Dermis microvascular lymphatic vessel endothelial cell (primary cell): ENCODE measurements around the gene ICE2. TPM values are rescaled to one million over a fixed set of nuclear protein-coding genes. Genes with fewer than 3 reads are reported as not detected.
A peak's percentile ranks its signal among the peaks of the same experiment; 100 is the strongest.

Experiments used
- DNase-seq, 2 donors: peaks; one replicate each; pipeline versions ENCODE4 v3.0.0 to v3.0.0-alpha.2; 2010; ENCODE audit warnings: low read depth in 2 of 2
- total RNA-seq: library from RNA; depleted of rRNA; stranded (reverse); fragments of >200 nt; gene quantifications from 2 replicates; pipeline ENCODE4 v1.2.1, GENCODE V29; 2014

The ICE2 gene, protein sequence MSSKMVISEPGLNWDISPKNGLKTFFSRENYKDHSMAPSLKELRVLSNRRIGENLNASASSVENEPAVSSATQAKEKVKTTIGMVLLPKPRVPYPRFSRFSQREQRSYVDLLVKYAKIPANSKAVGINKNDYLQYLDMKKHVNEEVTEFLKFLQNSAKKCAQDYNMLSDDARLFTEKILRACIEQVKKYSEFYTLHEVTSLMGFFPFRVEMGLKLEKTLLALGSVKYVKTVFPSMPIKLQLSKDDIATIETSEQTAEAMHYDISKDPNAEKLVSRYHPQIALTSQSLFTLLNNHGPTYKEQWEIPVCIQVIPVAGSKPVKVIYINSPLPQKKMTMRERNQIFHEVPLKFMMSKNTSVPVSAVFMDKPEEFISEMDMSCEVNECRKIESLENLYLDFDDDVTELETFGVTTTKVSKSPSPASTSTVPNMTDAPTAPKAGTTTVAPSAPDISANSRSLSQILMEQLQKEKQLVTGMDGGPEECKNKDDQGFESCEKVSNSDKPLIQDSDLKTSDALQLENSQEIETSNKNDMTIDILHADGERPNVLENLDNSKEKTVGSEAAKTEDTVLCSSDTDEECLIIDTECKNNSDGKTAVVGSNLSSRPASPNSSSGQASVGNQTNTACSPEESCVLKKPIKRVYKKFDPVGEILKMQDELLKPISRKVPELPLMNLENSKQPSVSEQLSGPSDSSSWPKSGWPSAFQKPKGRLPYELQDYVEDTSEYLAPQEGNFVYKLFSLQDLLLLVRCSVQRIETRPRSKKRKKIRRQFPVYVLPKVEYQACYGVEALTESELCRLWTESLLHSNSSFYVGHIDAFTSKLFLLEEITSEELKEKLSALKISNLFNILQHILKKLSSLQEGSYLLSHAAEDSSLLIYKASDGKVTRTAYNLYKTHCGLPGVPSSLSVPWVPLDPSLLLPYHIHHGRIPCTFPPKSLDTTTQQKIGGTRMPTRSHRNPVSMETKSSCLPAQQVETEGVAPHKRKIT
- total RNA-seq, result 26.7 and 30.0 TPM in 2 replicates

DNA sequence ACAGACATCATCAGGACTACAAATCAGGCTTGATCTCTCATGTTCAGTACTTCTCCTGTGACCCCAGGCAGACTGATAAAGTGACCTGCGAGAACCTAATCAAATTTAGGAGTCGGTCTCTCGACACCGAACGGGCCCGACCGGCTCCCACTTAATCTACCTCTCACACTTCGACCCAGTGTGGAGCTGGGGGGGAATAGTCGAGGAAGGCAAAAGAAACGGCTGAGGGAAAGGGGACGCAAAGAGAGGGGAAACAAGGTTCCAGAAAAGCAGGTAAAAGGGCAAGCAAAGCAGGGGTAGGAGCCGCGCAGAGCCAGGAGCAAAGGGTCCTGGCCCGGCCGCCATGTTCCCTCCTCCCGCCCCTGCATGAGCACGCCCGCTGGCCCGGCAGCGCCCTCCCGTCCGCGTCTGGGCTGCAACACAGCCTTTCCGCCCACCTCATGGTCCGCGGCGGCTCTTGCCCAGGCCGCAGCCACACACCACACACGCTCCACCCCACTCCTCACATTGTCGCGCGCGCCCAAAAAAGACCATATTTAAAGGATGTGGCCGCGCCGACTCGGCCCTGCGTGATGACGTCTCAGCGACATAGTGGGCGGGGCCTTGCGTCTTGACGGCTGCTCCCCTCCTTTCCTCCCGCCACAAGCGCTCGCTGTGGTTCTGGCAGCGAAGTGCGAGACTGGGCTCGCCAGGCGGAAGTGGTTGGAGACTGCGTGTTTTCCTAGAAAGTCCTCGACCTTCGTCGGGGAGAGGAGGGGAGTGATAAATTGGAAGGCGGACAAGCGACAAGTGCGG is at the start of gene ICE2:
Gene ICE2, minus strand, starts transcription at position 577 of the 795 bp plus-strand sequence. CDS start 1,165 bp downstream, outside the sequence.
- peak; percentile 83 to 95 for DNase-seq

DNA sequence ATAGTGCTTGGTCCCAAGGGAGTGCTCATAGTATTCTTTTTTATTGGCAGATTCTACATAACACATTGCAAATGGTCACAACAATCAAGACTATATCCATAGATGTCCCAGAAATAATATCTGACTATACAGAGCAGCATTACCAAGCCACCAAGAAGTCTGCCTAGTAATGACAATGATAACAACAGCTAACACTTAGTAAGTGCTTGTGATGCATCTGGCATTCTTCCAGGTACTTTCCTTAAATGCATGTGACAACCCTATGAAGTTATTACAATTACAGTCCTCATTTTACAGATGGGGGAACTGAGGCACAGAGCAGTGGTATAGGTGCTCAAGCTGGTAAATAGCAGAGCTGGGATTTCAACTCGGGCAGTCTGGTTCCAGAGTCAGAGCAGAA is 49.6 kb upstream of the ICE2 start:
- peak; percentile 32 to 78 for DNase-seq

DNA sequence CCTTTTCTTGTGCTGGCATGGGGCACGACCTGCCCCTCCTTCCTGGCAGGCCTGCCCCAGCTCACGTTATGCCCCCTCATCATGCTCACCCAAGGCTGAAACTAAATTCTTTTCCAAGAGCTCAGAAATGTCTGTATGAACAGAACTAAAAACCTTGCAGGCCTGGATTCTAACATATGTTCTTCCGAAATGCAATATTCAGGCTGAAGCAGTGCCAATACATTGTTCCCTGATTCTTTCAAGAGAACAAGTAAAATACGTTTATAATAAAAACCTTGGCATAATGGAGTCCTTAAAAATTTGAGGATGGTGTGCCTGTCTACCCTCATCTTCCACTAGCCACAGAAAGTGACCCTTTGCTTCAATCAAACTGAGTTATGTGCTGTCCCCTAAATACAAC is 48.5 kb upstream of the ICE2 start:
- DNase-seq, result no peak

DNA sequence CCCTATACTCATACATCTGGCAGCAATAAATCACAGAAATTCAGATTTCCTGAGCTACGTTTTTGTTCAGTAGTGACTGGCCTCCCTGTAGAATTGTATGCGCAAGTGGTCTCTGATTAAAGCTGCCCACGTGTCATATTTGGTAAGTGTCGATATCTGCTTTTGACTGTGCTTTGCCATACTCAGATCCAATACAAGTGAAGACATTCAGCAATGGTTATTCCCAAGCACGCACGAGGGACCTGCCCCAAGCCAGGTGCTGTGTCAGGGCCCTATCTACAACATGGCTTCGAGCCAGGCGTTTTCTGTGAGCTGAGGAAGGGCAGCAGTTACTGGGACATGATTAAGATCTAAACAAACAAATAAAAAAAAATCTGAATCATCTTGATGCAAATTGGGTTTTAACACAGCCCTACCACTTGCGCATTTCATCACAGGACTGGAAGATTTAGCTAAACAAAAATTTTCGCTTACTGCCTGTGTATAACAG is 47.2 kb upstream of the ICE2 start:
- peak in 1 of 2 donors; percentile 15 for DNase-seq

DNA sequence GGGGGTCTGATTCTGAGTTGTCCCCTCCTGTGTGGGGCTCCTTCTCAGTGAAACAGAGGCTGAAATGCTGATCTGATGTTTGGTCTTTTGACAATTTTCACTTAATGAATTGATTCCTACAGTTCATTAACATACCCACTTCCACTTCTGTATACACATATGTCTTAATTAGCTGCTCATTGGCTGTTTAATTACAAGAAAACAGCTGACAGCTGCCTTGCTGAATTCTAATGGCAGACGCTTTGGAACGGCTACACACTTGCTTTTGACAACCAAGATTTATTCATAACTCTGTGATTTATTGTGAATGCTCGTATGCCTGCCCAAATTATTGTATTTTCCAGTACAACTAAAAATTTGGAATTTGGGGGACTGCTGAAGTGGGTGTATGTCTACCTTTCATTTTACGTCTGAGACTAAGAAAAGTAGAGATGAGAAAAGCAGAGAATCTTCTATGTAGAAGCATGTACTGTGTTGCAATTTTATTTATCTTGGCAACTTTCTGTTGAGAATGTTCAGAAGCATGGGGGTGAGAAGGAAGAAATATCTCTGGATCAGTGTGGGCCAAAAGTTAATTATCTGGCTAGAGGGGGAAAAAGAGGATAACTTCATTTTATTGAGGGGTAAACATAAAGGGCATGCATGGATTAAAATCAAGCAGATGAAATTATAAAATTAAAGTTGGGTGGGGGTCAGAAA is 46.5 kb upstream of the ICE2 start:
- no peak for DNase-seq

DNA sequence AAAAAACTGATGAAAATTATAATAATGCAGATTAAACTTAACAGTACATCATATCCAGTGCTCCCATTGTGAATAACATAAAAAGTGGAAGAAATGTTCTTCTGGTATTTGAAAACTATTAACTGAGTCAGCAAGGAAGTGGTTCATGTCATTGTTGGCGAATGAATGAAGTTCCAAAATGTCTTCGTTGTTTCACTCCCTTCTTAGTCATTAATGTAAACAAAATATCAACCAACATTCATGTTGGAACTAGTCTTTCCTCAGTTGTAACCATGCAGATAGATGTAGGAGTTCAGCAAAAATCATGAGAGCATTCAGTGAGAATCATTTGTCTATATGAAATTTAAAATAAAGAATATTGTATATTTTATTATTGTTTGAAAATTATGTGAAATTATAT is 44.1 kb upstream of the ICE2 start:
- DNase-seq, result peak in 1 of 2 donors; percentile 22

DNA sequence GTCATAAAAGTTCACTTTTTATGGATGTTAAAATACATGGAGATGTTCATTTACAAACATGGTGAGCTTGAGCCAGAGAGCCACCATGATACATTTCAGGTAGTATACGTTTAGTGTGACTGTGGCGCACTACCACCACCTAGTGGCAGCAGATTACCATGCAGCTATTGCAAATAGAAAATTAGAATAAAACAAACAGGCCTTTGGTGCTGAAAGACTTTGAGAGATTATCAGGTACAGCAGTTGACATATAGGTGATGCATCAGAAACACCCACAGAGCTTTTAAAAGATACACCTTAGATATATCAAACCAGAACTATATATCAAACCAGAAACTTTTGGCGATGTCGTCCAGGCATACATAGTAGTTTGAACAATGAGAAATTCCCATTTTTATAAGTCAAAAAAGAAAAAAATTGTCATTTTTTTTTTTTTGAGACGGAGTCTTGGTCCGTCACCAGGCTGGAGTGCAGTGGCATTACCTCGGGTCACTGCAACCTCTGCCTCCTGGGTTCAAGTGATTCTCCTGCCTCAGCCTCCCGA is 42.0 kb upstream of the ICE2 start:
- peak; percentile 63 to 66 for DNase-seq

DNA sequence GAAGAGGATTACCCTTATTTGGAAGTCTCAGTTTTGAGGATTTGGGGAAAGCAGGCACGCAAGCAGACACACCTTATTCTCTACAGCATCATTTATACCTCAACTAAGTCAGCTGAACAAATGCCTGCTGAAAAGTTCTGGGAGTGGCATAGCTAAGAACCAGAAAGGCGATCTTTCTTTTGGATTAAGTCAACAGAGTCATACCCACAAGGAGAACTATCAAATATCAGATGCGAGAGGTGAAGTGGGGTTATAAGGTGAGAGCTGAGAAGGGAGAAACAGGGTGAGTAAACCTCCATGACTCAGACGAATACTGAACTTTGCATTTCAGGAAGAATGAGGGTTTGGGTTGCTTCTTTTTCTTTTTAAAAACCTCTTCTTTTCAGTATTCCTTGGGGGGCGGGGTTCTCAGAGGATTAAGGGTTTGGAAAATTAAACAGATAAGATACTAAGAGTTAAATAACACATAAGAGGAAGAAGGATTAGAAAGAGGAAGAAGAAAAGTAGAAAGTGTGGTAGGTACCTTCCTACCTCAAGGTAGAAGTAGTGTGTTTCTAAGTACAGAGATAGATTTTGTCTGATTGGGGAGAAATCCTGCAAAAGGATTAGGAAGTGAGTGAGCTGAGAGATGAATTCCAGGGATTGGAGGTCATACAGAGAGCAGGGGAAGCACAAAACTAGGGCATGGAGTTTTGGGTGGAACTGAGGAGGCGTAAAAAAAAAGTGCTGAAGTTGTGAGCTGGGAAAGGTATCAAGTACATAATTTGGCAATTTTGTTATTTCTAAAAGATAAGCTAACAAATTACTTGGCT is 41.3 kb upstream of the ICE2 start:
- DNase-seq, result no peak

DNA sequence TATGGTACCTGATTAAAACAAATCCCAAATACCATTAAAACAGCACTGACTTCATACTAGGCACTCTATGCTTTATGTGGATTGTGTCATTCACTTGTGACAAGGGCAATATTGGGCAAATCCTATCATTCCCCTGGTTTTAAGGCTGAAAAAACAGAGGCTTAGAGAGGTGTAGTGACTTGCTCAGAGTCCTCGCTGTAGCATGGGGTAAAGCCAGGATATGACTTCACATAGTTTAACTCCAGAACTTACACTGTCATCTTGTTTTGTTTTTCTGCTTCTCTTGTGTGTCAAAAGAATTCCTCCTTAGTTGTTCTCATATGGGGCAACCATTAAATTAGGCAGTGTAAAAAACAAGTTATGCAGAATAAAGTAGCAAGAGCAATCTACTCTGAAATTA is 40.3 kb upstream of the ICE2 start:
- peak in 1 of 2 donors; percentile 31 for DNase-seq

DNA sequence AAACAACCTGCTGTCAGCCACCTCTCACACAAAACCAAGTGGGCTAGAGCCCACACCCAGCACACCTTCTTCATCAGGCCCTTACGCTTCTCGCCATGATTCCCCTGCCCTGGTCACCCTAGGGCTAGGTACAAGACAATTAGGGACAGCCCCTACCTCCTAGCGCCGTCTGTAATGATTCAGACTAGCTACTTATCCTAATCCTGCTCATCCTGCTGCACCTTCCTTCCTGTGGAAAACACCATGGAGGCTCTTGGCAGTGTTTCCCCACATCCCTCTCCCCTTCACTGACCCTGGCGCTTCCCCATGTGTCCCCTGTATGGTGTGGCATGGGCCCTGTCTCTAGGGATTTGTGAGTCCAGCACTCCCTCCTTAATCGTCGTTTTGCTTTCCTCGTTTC is 39.6 kb upstream of the ICE2 start:
- DNase-seq, result peak; percentile 18 to 45

DNA sequence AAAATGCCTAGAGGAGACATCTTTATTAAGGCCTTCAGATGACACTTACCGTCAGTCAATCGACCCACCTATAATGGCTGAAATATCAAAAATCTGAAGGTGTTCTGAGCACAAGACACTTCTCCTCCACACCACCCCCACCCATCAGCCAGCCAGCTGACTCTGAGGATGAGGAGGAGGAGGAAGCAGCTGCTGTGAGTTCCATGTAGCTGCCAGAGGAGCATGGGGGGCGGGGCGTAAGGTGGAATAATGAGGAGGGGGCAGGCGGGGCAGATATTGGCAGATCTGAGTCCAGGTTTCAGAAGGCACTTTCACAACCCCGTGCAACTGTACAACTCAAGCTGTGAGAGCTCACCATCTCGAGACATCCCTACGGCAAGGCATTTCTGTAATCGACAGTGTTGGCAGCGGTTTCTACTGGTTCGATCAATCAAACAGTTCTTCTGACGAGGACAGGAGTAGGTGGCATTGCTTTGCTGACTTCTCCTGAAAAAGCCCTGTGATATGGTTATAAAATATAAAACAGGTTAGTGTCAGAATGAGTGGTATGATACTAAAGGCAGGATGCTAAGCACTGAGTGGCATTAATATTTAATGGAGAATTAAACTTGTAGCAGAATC is 35.4 kb upstream of the ICE2 start:
- no peak for DNase-seq

DNA sequence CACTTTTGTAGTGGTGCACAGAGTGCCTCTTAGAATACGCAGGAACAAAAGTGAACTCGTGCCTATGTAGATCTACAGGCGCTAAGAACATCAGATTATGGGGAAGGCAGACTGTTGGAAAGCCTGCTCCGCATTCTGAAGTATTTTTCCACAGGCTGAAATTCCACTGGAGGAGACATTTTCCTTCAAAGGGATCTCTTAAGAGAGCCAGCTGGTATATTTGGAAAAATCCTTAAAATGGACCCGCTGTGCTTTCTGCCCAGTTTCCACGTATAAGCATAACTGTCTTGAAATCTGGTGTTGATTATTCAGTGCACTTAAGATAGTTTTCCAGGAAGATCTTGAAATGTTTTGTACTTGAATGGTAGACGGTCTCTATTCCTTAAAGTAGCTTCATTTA is 34.7 kb upstream of the ICE2 start:
- DNase-seq, result no peak

DNA sequence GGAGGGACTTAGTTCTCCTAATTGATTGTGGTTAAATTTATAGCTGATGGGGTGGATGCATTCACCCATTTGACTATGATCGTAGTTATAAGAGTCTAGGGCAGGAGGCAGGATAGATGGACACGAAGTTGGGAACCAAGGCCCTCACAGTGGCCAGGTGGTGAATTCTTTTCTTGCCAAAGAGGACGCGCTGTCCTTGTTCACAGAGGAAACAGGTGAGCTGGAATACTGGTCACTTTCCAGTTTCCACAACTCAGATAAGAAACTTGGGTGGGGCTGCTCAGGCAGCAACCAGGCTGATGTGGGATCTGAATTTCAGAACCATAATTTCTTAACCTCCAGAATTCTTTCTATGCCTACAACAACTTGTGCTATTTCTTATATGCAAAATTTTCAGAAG is 34.0 kb upstream of the ICE2 start:
- DNase-seq, result no peak

DNA sequence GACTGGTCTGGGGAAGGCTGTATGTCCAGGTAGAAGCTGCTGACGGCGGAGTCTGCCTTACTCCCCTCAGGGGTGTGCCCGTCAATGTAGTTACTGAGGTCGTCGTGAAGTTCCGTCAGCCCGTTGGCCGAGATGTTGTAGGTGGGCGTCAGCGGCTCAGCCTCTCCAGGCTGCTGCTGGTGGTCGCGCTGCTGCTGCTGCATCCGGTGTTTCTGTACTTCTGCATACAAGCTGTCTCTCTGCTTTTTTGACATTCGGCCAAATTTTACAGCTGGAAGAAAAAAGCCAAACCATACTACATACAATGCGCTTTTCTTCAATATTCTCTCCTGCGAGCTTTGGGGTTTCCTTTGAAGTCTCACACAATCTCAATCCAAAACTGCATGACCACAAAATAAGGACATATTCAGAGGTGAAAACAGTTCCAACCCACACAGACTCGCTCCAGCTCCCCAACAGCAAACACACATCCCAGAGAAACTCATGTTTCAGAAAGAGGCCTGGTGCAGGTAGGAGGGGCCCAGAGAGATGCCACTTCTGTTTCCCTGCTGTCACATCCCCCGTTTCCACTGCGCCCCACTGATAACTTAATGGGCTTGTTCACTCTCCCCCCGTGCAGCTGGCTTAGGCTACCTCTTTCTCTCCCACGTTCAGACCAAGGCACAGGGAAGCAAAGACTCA is 32.5 kb upstream of the ICE2 start:
- no peak for DNase-seq

DNA sequence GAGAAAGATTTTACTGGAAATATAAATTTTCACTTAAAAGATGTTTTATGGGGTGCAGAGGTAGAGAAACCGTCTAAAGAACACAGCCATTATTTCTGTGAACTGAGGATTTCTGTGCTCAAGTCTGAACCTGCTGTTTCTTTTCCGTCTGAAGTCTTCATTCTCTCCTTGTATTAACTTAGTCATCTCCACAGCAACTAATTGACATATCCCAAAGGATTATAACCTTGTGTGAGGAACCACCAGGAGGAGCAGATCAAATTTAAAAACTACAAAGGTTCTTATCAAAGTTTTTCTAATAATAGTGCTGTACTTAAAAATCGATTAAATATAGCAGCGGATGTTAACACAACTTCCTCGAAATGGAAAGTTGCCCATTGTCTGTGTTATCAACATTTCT is 31.1 kb upstream of the ICE2 start:
- DNase-seq, result no peak

DNA sequence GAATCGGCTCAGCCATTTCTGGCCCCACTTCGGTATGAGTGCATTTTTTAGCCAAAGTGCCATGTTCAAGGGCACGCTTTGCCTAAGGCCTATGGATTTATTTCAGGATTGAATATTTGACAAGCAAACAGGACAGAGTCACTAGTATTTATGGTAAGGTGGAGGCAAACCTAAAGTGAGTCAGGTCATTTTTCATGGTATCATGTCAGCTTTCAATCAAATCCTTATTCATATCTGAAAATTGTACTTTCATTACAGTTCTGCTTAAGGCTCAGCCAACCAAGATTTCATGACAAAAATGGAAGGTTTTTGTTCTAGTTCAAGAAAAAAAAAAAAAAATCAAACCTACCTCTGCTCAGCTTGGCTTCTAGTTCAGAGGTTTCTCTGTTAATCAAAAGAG is 30.5 kb upstream of the ICE2 start:
- DNase-seq, result no peak

DNA sequence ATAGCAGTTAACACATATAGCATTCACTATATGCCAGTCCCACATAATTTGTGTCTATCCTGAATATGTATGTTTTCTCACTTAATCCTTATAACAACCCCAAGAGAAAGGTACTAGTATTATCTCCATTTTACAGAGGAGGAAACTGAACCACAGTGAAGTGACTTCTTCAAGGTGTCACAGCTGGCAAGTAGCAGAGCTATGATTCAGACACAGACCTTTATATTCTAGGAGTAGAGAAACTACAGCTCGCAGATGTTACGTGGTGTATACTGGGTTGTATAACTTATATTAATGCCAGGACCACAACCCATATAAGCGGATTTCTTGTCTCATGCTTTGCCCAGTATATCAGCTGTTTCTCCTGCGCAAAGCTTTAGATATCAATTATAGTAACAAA is 29.5 kb upstream of the ICE2 start:
- no peak for DNase-seq

DNA sequence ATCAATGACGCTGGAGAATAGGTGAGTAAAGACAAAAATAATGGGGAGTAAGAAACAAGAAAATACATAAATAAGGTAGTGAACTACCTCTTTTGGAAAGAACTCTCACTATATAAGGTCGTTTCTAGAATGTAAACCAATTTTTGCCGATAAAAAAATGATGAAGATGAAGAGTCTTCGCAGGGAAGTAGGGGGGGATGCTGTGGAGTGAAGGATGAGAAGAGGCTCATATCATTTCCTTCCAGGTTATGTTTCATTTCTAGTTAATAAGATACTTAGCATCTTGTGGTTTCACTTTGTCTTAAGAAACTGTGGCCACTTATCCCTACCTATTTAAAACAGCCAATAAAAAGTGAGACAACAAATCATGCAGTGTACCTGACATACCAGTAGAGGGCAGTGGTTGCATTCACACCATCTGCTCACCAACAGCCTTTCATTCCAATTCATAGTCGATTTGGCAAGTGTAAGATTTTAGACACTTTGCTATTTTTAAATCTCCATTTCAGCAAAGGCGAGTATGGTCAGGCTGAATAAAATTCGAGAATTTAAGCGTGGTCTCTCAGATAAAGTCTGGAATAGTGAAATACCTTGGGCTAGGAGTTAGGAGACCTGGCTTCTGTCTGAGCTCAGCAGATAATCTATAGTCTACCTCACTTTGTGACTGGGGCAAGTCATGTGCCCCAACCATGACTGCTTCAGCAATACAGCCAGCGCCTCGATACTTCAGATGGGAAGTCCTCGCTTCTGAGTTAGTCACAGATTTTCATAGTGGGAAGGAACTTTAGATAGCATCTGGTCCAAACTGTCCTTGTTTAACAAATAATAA is 28.9 kb upstream of the ICE2 start:
- peak; percentile 48 to 73 for DNase-seq
